Activated CD4-positive, CD25-positive, alpha-beta regulatory T cell treated with anti-CD3 and anti-CD28 coated beads, Interleukin-2, amount 50 U/mL, for 16 hours (primary cell): ENCODE data around the gene HUWE1.
"Not testable (repeated sequence)": the region's sequence is repeated elsewhere in the genome, so short reads cannot be mapped to it uniquely, and the experiment has no call there.

Experiments
- DNase-seq: peaks from one replicate; pipeline ENCODE4 v3.0.0-alpha.2; 2020; ENCODE audit warnings: low read depth, low spot score

HUWE1 gene

GRCh38 chrX:53511322-53511721, 175.2 kb downstream of the HUWE1 start:
- DNase-seq, result no peak

DNA sequence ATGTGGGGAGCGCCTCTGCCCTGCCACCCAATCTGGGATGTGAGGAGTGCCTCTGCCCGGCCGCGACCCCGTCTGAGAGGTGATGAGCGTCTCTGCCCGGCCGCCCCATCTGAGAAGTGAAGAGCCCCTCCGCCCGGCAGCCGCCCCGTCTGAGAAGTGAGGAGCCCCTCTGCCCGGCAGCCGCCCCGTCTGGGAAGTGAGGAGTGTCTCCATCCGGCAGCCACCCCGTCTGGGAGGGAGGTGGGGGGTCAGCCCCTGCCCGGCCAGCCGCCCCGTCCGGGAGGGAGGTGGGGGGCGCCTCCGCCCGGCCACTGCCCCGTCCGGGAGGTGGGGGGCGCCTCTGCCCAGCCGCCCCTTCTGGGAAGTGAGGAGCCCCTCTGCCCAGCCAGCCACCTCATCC, 182.5 kb downstream of the HUWE1 start:
- not testable (repeated sequence) for DNase-seq

GRCh38 chrX:53494436-53494835, 192.1 kb downstream of the HUWE1 start:
- no peak for DNase-seq

DNA sequence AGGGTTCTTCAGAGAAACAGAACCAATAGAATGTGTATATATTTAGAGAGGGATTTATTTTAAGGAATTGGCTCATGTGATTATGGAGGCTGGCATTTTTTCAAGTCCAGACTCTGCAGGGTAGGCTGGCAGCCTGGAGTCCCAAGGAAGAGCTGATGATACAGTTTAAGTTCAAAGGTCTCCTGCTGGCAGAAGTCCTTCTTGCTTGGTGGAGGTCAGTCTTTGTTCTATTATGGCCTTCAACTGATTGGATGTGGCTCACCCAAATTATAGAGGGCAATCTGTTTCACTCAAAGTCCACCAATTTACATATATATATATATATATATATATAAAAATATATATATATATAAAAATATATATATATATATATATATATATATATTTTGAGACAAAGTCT, 200.2 kb downstream of the HUWE1 start:
- DNase-seq, result no peak

- DNase-seq, result no peak
These were observed 202.6 kb downstream of the HUWE1 start for GRCh38 chrX:53483838-53484405.

DNA sequence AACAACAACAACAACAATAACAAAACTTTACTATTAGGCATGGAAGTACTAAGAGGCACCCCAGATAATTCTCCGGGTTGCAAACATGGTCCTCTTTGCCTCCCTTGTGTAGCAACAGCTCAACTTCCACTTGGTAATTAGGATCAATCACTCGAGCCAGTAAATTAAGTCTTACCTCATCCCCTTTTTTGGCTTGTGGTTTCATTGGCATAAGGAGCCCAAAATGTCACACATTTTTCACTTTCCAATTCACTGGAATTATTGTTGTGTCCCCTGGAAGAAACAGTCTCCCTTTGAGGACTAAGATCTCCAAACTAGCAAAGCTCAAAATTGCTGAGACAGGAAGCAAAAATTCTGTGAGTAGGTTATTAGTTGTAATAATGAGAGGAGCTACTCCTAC, 203.1 kb downstream of the HUWE1 start:
- no peak for DNase-seq
